HL-60 (cell line): ENCODE data around the gene PRR20G.

ENCODE experiments used
- DNase-seq, 2 experiments: peaks; one replicate each; pipeline ENCODE4 v3.0.0-alpha.2; 2010 to 2020; ENCODE audit warnings: low read depth in 1 of 2, low spot score in 1 of 2
- H3K27ac ChIP-seq: fragments of 250-450 bp; sonication (Bioruptor Pico); replicated peaks from 2 replicates; pipeline ENCODE4 v1.5.1; 2020; ENCODE audit warnings: mild to moderate bottlenecking, moderate library complexity
- H3K27me3 ChIP-seq: fragments of 250-450 bp; sonication (Bioruptor Pico); 2 replicates; pipeline ENCODE4 v1.5.1; 2021; ENCODE audit warnings: mild to moderate bottlenecking, moderate library complexity; ENCODE audit not compliant: insufficient read depth, poor library complexity, severe bottlenecking
- H3K4me3 ChIP-seq: replicated peaks from 2 replicates; pipeline ENCODE4 v1.5.1; 2011; ENCODE audit warnings: mild to moderate bottlenecking, control low read depth, low read length; ENCODE audit not compliant: insufficient read depth
- GABPA ChIP-seq: IDR thresholded peaks from 2 replicates; pipeline ENCODE4 v1.6.1; 2012; ENCODE audit warnings: low read depth
- POLR2AphosphoS5 ChIP-seq: IDR thresholded peaks from 2 replicates; pipeline ENCODE4 v1.6.1; 2012; ENCODE audit warnings: low read depth
- SPI1 ChIP-seq: IDR thresholded peaks from 2 replicates; pipeline ENCODE4 v1.6.1; 2012; ENCODE audit warnings: low read depth, mild to moderate bottlenecking, borderline replicate concordance
- TF ChIP-seq, protein P1 (sequence below): IDR thresholded peaks from one replicate; pipeline ENCODE4 v1.5.1; 2011; ENCODE audit warnings: low read length, control low read depth, inconsistent platforms; ENCODE audit not compliant: insufficient read depth
- TF ChIP-seq, protein P2 (sequence below): IDR thresholded peaks from 2 replicates; pipeline ENCODE4 v1.6.1; 2012; ENCODE audit warnings: low read depth; ENCODE audit not compliant: insufficient replicate concordance

PRR20G gene

DNA sequence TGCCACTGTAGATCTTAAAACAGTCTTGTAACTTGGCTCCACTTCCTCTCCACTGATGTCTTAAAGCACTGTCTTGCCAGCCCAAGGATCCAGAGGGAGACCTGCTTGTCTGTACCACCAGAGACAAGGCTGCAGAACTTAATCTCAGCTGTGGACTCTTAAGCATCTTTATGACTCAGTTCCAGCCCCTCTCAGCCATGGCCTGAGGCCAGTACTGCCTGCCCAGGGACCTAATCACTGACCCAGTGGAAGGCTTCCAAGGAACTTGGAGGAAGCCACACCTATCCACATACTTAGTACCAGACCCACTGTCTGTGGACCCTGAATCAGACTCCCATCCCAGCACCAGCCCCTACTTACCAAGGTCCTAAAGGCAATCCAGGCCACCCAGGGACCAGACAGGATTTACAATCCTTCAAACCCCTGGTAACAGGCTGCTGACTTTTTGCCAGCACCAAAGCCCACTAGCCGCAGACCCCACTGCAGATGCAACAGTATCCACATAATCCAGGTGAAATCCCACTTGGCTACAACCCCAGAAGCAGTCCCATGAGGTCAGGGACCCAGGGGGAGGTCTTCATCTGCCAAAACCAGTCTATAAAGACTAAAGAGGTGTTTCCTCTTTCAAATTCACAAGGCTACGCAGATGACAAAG, 41.9 kb upstream of the PRR20G start:
- H3K27me3 ChIP-seq = no peaks in the 10 kb centered on the region
- no peak for DNase-seq
- H3K27ac ChIP-seq = no peak overlapping the region
- no peak overlapping the region for H3K4me3 ChIP-seq
- TF ChIP-seq, protein P1, sequence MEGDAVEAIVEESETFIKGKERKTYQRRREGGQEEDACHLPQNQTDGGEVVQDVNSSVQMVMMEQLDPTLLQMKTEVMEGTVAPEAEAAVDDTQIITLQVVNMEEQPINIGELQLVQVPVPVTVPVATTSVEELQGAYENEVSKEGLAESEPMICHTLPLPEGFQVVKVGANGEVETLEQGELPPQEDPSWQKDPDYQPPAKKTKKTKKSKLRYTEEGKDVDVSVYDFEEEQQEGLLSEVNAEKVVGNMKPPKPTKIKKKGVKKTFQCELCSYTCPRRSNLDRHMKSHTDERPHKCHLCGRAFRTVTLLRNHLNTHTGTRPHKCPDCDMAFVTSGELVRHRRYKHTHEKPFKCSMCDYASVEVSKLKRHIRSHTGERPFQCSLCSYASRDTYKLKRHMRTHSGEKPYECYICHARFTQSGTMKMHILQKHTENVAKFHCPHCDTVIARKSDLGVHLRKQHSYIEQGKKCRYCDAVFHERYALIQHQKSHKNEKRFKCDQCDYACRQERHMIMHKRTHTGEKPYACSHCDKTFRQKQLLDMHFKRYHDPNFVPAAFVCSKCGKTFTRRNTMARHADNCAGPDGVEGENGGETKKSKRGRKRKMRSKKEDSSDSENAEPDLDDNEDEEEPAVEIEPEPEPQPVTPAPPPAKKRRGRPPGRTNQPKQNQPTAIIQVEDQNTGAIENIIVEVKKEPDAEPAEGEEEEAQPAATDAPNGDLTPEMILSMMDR = no peak
- TF ChIP-seq POLR2AphosphoS5 (no peak), SPI1 (no peak), GABPA (no peak)
- TF ChIP-seq, protein P2, sequence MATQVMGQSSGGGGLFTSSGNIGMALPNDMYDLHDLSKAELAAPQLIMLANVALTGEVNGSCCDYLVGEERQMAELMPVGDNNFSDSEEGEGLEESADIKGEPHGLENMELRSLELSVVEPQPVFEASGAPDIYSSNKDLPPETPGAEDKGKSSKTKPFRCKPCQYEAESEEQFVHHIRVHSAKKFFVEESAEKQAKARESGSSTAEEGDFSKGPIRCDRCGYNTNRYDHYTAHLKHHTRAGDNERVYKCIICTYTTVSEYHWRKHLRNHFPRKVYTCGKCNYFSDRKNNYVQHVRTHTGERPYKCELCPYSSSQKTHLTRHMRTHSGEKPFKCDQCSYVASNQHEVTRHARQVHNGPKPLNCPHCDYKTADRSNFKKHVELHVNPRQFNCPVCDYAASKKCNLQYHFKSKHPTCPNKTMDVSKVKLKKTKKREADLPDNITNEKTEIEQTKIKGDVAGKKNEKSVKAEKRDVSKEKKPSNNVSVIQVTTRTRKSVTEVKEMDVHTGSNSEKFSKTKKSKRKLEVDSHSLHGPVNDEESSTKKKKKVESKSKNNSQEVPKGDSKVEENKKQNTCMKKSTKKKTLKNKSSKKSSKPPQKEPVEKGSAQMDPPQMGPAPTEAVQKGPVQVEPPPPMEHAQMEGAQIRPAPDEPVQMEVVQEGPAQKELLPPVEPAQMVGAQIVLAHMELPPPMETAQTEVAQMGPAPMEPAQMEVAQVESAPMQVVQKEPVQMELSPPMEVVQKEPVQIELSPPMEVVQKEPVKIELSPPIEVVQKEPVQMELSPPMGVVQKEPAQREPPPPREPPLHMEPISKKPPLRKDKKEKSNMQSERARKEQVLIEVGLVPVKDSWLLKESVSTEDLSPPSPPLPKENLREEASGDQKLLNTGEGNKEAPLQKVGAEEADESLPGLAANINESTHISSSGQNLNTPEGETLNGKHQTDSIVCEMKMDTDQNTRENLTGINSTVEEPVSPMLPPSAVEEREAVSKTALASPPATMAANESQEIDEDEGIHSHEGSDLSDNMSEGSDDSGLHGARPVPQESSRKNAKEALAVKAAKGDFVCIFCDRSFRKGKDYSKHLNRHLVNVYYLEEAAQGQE = no peak

DNA sequence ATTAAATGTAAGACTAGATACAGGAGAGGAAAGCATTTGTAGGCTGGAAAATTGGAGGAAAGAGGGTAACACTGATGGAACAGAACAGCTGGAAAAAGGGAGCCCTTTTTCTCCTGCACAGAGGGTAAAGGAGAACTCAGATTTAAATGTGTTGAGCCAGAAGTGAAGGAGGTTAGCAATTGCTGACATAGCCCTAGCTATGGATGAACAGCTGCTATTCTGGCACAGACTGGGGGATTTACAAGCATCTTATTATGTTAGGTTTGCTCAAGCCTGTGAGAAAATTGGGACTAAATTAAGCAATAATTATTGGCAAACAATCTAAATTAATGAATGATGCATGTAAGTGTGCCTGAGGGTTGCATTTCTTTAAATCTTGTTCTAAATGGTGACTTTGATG, 40.6 kb upstream of the PRR20G start:
- DNase-seq = no peak
- H3K27me3 ChIP-seq = no peaks in the 10 kb centered on the region
- H3K4me3 ChIP-seq = no peak overlapping the region
- no peak for TF ChIP-seq SPI1
- TF ChIP-seq GABPA = no peak
- TF ChIP-seq POLR2AphosphoS5 = no peak
- TF ChIP-seq, protein P1 = no peak
- TF ChIP-seq, protein P2 = no peak
- no peak overlapping the region for H3K27ac ChIP-seq

DNA sequence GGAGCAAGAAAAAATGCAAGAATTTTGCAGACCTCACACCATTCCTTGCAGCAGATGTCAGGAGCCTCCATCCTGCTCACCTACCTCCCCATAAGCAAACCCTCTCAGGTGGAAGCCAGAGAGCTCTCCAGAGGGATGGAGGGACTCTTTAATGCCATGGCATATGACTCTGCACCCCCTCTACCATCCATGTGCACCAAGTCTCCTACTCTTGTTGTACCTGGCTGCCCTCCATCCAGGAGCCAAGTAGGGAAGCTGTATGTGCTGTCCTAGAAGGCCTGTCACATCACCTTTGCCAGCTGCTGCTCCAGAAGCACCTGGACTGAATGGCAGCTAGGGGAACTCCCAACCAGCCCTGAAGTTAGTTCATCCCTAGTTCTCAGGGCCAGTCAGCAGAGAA, 38.5 kb upstream of the PRR20G start:
- H3K27ac ChIP-seq = no peak overlapping the region
- DNase-seq = no peak
- TF ChIP-seq GABPA (no peak), POLR2AphosphoS5 (no peak), SPI1 (no peak)
- TF ChIP-seq, protein P2 = no peak
- TF ChIP-seq, protein P1 = no peak

More for the DNA sequence above, 38.5 kb upstream of the PRR20G start:
- Histone ChIP-seq H3K4me3 (no peak overlapping the region), H3K27me3 (no peaks in the 10 kb centered on the region)
